ENCODE measurements around the gene NINJ2.
"Not testable (repeated sequence)": the region's sequence is repeated elsewhere in the genome, so short reads cannot be mapped to it uniquely, and the experiment has no call there.

Gene NINJ2

DNA sequence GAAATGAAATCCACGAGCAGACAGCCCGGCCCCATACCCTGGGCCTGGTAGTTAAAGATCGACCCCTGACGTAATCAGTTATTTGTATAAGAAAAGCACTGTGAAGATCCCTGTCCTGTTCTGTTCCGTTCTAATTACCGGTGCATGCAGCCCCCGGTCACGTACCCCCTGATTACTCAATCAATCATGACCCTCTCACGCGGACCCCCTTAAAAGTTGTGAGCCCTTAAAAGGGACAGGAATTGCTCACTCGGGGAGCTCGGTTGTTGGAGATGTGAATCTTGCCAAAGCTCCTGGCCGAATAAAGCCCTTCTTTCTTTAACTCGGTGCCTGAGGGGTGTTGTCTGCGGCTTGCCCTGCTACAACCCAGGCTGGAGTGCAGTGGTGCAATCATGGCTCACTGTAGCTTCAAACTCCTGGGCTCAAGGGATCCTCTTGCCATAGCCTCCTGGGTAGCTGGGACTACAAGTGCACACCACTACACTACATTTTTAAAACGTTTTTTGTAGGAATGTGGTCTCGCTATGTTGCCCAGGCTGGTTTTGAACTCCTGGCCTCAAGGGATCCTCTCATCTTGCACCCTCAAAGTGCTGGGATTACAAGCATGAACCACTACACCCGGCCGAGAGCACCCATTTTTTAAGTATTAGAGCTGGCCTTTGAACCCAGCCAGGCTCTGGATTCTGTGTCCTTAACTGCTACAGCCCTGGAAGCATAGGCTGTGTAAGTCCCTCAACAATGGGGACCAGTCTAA lies 85.1 kb downstream of the NINJ2 start:
- H3K4me3 ChIP-seq, result not testable (repeated sequence)
- H3K27ac ChIP-seq, result peak overlapping the region in 10 of 21 experiments; percentile 2 to 66 (median 34)

GRCh38 chr12:576615-577110 lies 86.6 kb downstream of the NINJ2 start:
- Histone ChIP-seq H3K4me3 (peak overlapping the region in 2 of 7 experiments; percentile 4 to 18), H3K27ac (peak overlapping the region in 20 of 21 experiments; percentile 72 to 95 (median 86))

DNA sequence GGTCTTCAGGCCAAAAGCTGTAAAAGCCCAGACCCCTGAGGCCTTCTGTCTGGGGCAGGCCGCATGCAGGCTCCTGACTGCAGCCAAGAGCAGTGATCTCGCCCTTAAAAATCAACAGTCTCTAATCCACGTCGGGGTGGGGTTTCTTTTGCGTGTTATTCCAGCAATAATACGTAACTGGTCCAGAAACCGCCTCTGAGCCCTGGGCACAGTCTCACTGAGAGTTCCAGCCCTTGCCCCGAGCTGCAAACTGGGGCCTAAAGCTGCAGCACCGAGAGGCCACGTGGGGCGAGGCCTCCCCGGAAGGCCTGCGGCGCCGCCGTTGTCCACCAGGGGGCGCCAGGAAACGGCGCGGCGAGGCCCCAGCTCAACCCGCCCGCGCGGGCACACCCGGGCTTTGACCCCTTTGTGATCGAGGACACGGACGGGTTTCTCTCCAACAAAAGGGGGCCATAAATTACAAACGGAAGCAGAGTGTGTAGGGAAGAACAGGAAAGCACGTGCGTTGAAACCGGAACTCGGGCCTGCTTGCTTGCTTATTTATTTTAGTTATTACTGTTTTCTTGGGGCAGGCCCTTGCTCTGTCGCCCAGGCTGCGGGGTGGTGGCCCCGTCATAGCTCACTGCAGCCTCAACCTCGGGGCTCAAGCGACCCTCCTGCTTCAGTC lies 87.2 kb downstream of the NINJ2 start:
- H3K27ac ChIP-seq, result peak overlapping the region in 20 of 21 experiments; percentile 72 to 95 (median 86)
- H3K4me3 ChIP-seq, result peak overlapping the region in 3 of 7 experiments; percentile 1 to 18 (median 4)

DNA sequence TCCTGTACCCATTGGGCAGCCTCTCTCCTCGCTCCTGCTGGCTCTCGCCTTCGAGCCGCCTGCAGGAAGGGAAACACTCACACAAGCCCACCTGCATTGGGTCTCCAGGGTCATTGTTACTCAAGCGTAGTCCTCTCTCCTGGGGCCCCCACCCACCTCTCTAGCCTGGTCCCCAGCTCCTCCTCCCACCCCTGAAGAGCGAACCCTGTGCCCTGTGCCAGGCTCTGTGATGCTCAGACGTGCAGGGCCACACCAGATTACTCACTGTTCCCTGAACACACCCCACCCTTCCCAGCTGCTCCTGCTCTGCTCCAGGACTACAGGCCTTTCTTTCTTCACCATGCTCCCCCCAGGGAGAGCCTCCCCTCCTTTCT lies 88.1 kb downstream of the NINJ2 start:
- Histone ChIP-seq H3K4me3 (no peak overlapping the region), H3K27ac (peak overlapping the region in 20 of 21 experiments; percentile 72 to 95 (median 86))

DNA sequence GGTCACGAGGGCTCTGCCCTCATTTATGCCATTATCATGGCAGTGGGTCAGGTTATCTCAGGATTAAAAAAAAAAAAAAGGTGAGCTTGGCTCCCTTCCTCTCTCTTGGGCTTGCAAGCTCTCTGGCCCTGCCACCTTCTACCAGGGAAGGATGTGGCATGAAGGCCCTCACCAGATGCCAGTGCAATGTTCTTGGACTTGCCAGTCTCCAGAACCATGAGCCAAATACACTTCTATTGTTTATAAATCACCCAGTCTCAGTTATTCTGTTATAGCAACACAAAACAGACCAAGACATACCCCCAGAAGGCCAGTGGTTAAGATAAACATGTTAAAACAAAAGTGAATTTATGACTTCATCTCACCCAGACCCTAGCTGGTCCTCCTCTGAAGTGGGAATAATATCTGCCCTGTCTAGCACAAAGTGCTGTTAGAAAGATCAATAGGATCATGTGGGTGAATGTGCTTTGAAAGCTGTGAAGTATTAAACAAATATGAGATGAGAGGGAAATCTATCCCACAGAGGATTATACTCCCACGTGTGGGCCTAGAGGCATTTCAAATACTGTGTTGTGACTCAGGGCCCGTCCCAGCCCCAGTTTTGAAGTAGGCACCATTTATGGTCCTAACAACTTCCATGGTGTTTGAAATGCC lies 88.6 kb downstream of the NINJ2 start:
- Histone ChIP-seq H3K4me3 (no peak overlapping the region), H3K27ac (peak overlapping the region in 20 of 21 experiments; percentile 72 to 95 (median 86))

GRCh38 chr12:573232-573631 lies 90.0 kb downstream of the NINJ2 start:
- Histone ChIP-seq H3K27ac (peak overlapping the region in 7 of 21 experiments; percentile 18 to 94 (median 89)), H3K4me3 (no peak overlapping the region)

GRCh38 chr12:572532-572899 lies 90.7 kb downstream of the NINJ2 start:
- Histone ChIP-seq H3K4me3 (no peak overlapping the region), H3K27ac (peak overlapping the region in 17 of 21 experiments; percentile 25 to 95 (median 87))

DNA sequence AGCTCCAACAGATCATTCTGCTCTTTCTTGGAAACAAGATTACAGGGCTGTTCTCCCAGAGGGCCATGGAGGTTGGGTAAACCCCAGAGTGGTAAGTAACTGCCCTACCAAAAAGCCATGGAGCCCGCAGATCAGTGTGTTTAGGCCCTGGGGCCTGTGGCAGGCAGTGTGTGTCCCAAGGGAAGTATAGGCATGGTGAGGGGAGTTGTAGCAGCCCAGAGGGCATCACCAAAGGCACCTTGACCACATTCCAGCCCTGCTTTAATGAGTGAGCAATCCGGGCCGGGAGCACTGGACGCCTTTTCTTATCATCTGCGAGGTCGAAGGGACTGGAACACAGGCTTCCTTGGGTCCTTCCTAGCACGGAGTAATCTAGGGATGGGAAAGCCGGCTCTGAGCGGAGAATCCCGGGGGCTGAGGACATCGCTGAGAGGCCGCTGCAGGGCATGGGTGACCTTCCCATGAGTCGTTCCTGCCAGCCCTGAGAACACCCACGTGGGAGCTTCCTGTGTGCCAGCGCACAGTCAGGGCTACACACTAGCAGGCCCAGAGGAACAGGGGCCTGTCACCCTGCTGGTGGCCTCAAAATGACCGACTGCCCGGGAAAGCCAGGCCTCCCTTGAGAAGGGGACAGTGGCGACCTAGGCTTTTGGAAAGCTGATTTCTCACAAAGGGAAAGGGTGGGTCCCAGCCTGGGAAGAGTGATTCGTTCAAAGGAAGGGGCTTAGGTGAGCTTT lies 91.3 kb downstream of the NINJ2 start:
- peak overlapping the region in 20 of 21 experiments; percentile 25 to 95 (median 87) for H3K27ac ChIP-seq
- H3K4me3 ChIP-seq, result no peak overlapping the region

- H3K27ac ChIP-seq, result peak overlapping the region in 20 of 21 experiments; percentile 63 to 95 (median 87)
- H3K4me3 ChIP-seq, result peak overlapping the region; percentile 27 to 59 (median 48)
Measured at GRCh38 chr12:570921-571794, 92.1 kb downstream of the NINJ2 start.

- H3K4me3 ChIP-seq, result peak overlapping the region; percentile 27 to 59 (median 48)
- H3K27ac ChIP-seq, result peak overlapping the region in 20 of 21 experiments; percentile 63 to 95 (median 87)
Measured at GRCh38 chr12:570435-570920, 92.8 kb downstream of the NINJ2 start.

DNA sequence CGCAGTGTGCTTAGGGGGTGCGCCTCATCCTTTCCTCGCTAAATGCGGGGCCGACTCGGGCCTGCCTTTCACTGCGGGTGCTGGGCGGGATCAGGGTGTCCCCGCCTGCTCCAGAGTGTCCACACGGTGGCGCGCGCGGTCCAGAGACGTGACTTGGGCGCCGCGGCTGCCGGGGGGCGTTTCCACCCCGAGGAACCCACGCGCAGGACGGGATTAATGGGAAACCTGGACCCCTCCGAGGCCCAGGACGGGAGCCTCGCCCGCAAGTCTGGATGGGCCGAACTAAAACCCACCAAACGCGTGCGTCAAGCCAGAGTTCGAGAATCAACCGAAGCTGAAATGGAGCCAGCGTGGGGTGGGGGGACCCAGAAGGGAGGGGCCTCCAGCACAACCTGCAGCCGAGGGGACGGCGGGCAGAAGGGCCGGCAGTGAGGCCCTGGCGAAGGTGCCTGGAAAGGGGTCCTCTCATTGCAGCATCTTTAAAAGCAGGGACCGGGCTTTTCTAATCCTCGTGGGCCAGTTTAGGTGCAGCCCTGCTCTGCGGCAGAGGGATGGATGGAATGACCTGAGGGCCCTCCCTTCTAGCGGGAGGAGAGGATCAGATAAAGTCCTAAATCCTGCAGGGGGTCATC lies 93.3 kb downstream of the NINJ2 start:
- Histone ChIP-seq H3K4me3 (peak overlapping the region; percentile 27 to 59 (median 48)), H3K27ac (peak overlapping the region; percentile 35 to 95 (median 87))

- peak overlapping the region in 2 of 7 experiments; percentile 47 to 59 for H3K4me3 ChIP-seq
- peak overlapping the region in 10 of 21 experiments; percentile 77 to 95 (median 88) for H3K27ac ChIP-seq
Measured at GRCh38 chr12:569091-569676, 94.1 kb downstream of the NINJ2 start.

- no peak overlapping the region for H3K4me3 ChIP-seq
- no peak overlapping the region for H3K27ac ChIP-seq
Measured at GRCh38 chr12:568486-568885, 94.8 kb downstream of the NINJ2 start.

- no peak overlapping the region for H3K27ac ChIP-seq
Measured at GRCh38 chr12:565589-566105, 97.6 kb downstream of the NINJ2 start.

DNA sequence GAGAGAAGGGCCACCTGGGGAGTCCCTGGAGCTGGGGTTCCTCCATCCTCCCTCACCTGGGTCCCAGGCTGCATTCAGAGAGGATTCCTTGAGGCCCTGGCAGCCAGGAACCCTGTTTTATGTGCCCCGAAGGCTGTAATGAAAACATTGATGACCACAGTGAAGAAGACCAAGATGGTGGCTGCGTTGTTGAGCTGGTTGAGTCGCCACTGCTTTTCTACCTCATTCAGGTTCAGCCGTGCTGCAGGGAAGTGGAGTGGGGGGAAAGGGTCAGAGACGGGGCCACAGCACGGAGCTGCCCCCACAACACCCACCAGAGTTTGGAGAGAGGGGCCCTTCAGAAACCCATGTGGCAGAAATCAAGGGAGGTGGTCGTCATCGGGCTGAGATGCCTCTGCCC lies 98.1 kb downstream of the NINJ2 start:
- Histone ChIP-seq H3K27ac (no peak overlapping the region), H3K4me3 (no peak overlapping the region)

More at GRCh38 chr12:565589-566105, 97.6 kb downstream of the NINJ2 start:
- H3K4me3 ChIP-seq, result no peak overlapping the region

DNA sequence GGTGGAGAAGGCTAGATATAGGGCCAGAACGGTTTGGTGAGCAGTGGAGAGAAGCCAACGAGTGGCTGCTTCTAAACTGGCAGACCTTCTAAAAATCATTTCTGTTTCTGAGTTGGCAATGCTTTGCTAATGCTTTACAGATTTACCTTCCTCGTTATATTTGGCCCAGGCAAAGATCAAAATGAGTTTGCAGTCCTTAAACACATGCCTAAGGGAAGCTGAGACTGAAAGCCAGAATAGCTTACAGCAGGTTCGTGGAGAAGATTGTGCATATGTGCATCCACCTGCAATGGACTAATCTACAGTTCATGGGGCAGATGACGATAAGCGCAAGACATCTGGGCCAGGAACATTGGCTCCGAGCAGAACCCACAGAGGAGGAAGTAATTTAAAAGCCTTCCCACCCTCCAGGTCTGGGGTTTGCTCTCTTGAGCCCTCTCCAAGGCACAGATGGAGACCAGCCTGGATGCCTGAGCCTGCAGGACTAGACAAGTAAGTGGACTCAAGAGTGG lies 99.4 kb downstream of the NINJ2 start:
- peak overlapping the region in 13 of 21 experiments; percentile 15 to 89 (median 64) for H3K27ac ChIP-seq
- no peak overlapping the region for H3K4me3 ChIP-seq

DNA sequence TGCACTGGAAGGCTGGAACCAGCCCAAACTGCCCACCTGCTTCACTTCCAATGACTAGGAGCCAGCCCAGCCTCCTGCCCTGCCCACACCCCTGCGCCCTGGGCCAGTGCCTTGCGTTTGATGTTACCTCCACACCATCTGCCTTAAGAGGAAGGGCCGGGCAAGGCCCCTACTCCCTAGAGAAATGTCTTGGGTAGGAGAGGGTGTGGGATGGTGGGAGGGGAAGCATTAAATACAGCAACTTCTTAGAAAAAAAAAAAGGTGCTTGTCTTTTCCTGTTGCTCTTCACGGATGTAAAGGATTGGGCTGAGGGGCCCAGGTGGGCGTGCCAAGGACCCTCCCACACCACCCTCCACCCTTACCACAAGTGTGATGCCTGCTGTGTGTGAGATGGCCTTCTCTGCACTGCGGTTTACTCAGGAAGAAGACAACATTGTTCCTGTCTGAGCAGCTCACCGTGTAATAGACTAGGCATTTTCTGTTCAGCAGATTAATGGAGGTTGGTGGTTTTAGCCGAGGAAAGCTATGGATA lies 99.9 kb downstream of the NINJ2 start:
- Histone ChIP-seq H3K27ac (peak overlapping the region in 16 of 21 experiments; percentile 17 to 89 (median 54)), H3K4me3 (no peak overlapping the region)

Measured in skin epidermis (tissue), 12 donors.